GM10248 (cell line): ENCODE data around the gene ICA1.

ENCODE experiments used
- CTCF ChIA-PET: fragments of 300-600 bp; sonication (Branson Sonifier 250); formaldehyde crosslinking; extraction: SDS; loops from one replicate; lab custom pipeline; 2021; ENCODE audit warnings: antibody characterized with exemption; lab: Yijun Ruan, JAX
- POLR2A ChIA-PET: fragments of 350-650 bp; sonication (Branson Sonifier 250); formaldehyde crosslinking; extraction: SDS; loops from one replicate; lab custom pipeline; 2020; ENCODE audit warnings: antibody characterized with exemption; lab: Yijun Ruan, JAX
- DNase-seq: peaks from one replicate; pipeline ENCODE4 v3.0.0; 2012; ENCODE audit errors: extremely low spot score
- CTCF ChIP-seq: IDR thresholded peaks from 2 replicates; pipeline ENCODE4 v1.5.1; 2012; ENCODE audit warnings: mild to moderate bottlenecking, low read depth; ENCODE audit errors: extremely low read depth, missing control alignments, control extremely low read depth

Gene ICA1

GRCh38 chr7:8258166-8258565 lies 3.8 kb downstream of the ICA1 start:
- no peak for TF ChIP-seq CTCF
- CTCF ChIA-PET = interaction anchor here (1.5 kb wide), 1 partner anchor 11 kb away, joined by 4 read pairs; no protein-coding TSS in a partner anchor
- POLR2A ChIA-PET = no interaction called here
- DNase-seq = no peak

- TF ChIP-seq CTCF = no peak
- ChIA-PET CTCF (interaction anchor here (1.0 to 3.9 kb wide), 2 partner anchors 8 kb away, joined by 3 to 10 read pairs; no protein-coding TSS in a partner anchor), POLR2A (no interaction called here)
- no peak for DNase-seq
Measured at GRCh38 chr7:8255680-8256655, 6.0 kb downstream of the ICA1 start.

GRCh38 chr7:8254667-8255066 lies 7.3 kb downstream of the ICA1 start:
- POLR2A ChIA-PET = no interaction called here
- no peak for TF ChIP-seq CTCF
- CTCF ChIA-PET = interaction anchor here (1.4 to 3.9 kb wide), 2 partner anchors 9 to 1151 kb away, joined by 4 to 10 read pairs; no protein-coding TSS in a partner anchor
- DNase-seq = no peak

GRCh38 chr7:8254215-8254614 lies 7.8 kb downstream of the ICA1 start:
- CTCF ChIA-PET = interaction anchor here (1.4 to 3.9 kb wide), 2 partner anchors 10 to 1151 kb away, joined by 4 to 10 read pairs; no protein-coding TSS in a partner anchor
- TF ChIP-seq CTCF = no peak
- DNase-seq = no peak
- POLR2A ChIA-PET = no interaction called here

- no peak for TF ChIP-seq CTCF
- no peak for DNase-seq
- CTCF ChIA-PET = interaction anchor here (0.7 to 1.3 kb wide), 3 partner anchors 15 to 827 kb away, joined by 3 to 4 read pairs (median 3); no protein-coding TSS in a partner anchor
- POLR2A ChIA-PET = no interaction called here
Measured at GRCh38 chr7:8251195-8251594, 10.8 kb downstream of the ICA1 start.

- DNase-seq = no peak
- ChIA-PET CTCF (no interaction called here), POLR2A (no interaction called here)
- no peak for TF ChIP-seq CTCF
Measured at GRCh38 chr7:8250547-8250946, 11.4 kb downstream of the ICA1 start.
